G401.6 (cell line): ENCODE results near the gene DLGAP4.

ENCODE experiments used
- FAIRE-seq: peaks from 2 replicates; lab custom pipeline; 2012; peaks lifted over from hg19 to GRCh38; lab: Jason Lieb, UNC

DLGAP4 gene

GRCh38 chr20:36274181-36274841, 31.8 kb upstream of the DLGAP4 start:
- no peak for FAIRE-seq

GRCh38 chr20:36275011-36275410, 31.1 kb upstream of the DLGAP4 start:
- no peak for FAIRE-seq

- FAIRE-seq, result no peak
Observed at GRCh38 chr20:36275441-36276189, 30.5 kb upstream of the DLGAP4 start.

- no peak for FAIRE-seq
Observed at GRCh38 chr20:36277546-36277945, 28.6 kb upstream of the DLGAP4 start.

GRCh38 chr20:36279362-36279761, 26.8 kb upstream of the DLGAP4 start:
- no peak for FAIRE-seq

- no peak for FAIRE-seq
Observed at GRCh38 chr20:36279776-36280175, 26.4 kb upstream of the DLGAP4 start.

- FAIRE-seq, result no peak
Observed at GRCh38 chr20:36281785-36282380, 24.3 kb upstream of the DLGAP4 start.

GRCh38 chr20:36284751-36285150, 21.4 kb upstream of the DLGAP4 start:
- no peak for FAIRE-seq

- no peak for FAIRE-seq
Observed at GRCh38 chr20:36285746-36286447, 20.2 kb upstream of the DLGAP4 start.

- FAIRE-seq, result no peak
Observed at GRCh38 chr20:36297656-36298055, 8.5 kb upstream of the DLGAP4 start.

- no peak for FAIRE-seq
Observed at GRCh38 chr20:36298061-36298460, 8.1 kb upstream of the DLGAP4 start.

- no peak for FAIRE-seq
Observed at GRCh38 chr20:36298795-36299339, 7.3 kb upstream of the DLGAP4 start.

GRCh38 chr20:36299459-36299858, 6.7 kb upstream of the DLGAP4 start:
- FAIRE-seq, result no peak

- FAIRE-seq, result no peak
Observed at GRCh38 chr20:36301359-36302119, 4.6 kb upstream of the DLGAP4 start.

GRCh38 chr20:36303020-36303595, 3.0 kb upstream of the DLGAP4 start:
- FAIRE-seq, result no peak

GRCh38 chr20:36303831-36304230, 2.3 kb upstream of the DLGAP4 start:
- FAIRE-seq, result no peak

- FAIRE-seq, result no peak
Observed at GRCh38 chr20:36304786-36305495, 1.2 kb upstream of the DLGAP4 start.

- no peak for FAIRE-seq
Observed at GRCh38 chr20:36306553-36307411, 643 bp downstream of the DLGAP4 start.

- no peak for FAIRE-seq
Observed at GRCh38 chr20:36307412-36308325, 1.5 kb downstream of the DLGAP4 start.
